ENCODE data around the gene PARP11.

Gene PARP11

DNA sequence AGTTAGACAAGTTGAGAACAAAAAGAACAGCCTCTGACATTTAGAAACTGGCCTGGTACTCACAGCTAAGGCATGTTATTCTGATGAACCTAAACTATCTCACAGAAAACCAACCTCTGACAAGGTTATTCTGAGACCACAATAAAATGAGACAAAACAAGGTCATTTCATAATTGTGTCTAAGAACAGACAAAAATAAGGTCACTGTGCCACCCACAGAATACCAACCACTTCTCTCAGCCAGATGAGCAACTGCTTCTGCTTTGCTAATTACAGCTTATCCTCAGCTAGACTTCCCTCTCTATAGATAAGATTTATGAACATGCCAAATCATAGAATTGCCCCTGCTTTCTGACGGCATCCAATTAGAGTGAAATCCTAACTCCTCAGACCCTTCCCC, 68.1 kb downstream of the PARP11 start:
- no peaks in the 10 kb centered on the region for H3K9me3 ChIP-seq (ENCODE audit: control insufficient read depth in 1 of 2, low read length in 2 of 2)
- peaks cover 0 to 5% of the 10 kb centered on the region in 2 donors for H3K36me3 ChIP-seq (ENCODE audit: control insufficient read depth in 1 of 2, insufficient read depth in 2 of 2, low read length in 2 of 2)
- no peak overlapping the region for H3K9ac ChIP-seq (ENCODE audit: low read depth in 1 of 2, low read length in 2 of 2)
- H3K27ac ChIP-seq (ENCODE audit: low read depth, low read length) = no peak overlapping the region
- H3K4me3 ChIP-seq (ENCODE audit: low read depth in 1 of 2, low read length in 2 of 2) = no peak overlapping the region
- H3K27me3 ChIP-seq (ENCODE audit: control insufficient read depth in 1 of 2, insufficient read depth in 2 of 2, low read length in 2 of 2) = no peaks in the 10 kb centered on the region
- H3K4me1 ChIP-seq (ENCODE audit: control insufficient read depth in 1 of 2, insufficient read depth in 2 of 2, low read length in 2 of 2) = no peaks in the 10 kb centered on the region

DNA sequence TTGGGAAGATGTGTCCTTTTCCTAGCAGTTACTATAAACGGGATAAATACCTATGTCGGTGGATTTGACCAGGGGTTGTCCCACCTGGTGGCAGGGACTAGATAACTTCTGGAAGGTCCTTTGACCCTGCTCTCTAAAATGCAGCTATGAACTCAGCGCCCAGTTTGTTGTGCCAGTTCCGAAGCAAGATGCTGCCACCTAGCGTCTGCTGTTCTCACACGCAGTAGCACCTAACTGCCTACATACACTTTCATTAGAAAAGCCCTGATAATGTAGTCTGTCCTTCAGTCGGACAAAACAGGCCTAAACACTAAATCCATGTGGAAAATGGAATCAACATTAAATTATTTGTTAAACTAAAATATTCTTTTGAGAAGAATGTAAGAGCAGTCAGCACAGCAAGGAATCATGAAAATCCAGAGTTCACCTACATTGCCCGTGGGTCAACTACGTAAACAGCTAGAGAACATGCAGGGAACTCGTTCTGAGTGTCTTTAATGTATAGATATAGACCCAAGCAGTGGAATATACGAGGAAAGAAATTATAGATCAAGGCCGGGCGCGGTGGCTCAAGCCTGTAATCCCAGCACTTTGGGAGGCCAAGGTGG, 69.2 kb downstream of the PARP11 start:
- Histone ChIP-seq H3K4me1 (ENCODE audit: control insufficient read depth in 1 of 2, insufficient read depth in 2 of 2, low read length in 2 of 2) (no peaks in the 10 kb centered on the region), H3K36me3 (ENCODE audit: control insufficient read depth in 1 of 2, insufficient read depth in 2 of 2, low read length in 2 of 2) (peaks cover 0 to 5% of the 10 kb centered on the region in 2 donors), H3K9me3 (ENCODE audit: control insufficient read depth in 1 of 2, low read length in 2 of 2) (no peaks in the 10 kb centered on the region), H3K9ac (ENCODE audit: low read depth in 1 of 2, low read length in 2 of 2) (no peak overlapping the region), H3K27me3 (ENCODE audit: control insufficient read depth in 1 of 2, insufficient read depth in 2 of 2, low read length in 2 of 2) (no peaks in the 10 kb centered on the region), H3K27ac (ENCODE audit: low read depth, low read length) (no peak overlapping the region), H3K4me3 (ENCODE audit: low read depth in 1 of 2, low read length in 2 of 2) (no peak overlapping the region)

DNA sequence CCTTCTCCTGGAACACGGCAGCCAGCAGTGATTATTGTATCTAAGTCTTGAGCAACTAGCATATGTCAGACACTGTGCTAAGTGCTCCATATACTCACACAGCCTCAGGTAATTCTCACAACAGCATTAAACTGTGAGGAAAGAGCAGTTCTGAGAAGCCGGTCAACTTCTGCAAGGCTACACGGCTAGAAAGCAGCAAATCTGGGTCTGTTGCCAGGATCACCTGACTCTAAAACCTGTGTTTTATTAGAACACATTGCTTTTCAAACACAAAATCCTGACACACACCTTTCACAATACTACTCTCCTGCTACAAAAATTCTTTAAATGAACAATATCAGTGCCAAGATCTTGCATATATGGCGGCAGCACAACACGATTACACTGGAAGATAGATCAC, 70.5 kb downstream of the PARP11 start:
- H3K4me1 ChIP-seq (ENCODE audit: control insufficient read depth in 1 of 2, insufficient read depth in 2 of 2, low read length in 2 of 2) = no peaks in the 10 kb centered on the region
- H3K9me3 ChIP-seq (ENCODE audit: control insufficient read depth in 1 of 2, low read length in 2 of 2) = no peaks in the 10 kb centered on the region
- no peak overlapping the region for H3K27ac ChIP-seq (ENCODE audit: low read depth, low read length)
- no peak overlapping the region for H3K9ac ChIP-seq (ENCODE audit: low read depth in 1 of 2, low read length in 2 of 2)
- H3K27me3 ChIP-seq (ENCODE audit: control insufficient read depth in 1 of 2, insufficient read depth in 2 of 2, low read length in 2 of 2) = no peaks in the 10 kb centered on the region
- peaks cover 0 to 5% of the 10 kb centered on the region in 2 donors for H3K36me3 ChIP-seq (ENCODE audit: control insufficient read depth in 1 of 2, insufficient read depth in 2 of 2, low read length in 2 of 2)
- no peak overlapping the region for H3K4me3 ChIP-seq (ENCODE audit: low read depth in 1 of 2, low read length in 2 of 2)

DNA sequence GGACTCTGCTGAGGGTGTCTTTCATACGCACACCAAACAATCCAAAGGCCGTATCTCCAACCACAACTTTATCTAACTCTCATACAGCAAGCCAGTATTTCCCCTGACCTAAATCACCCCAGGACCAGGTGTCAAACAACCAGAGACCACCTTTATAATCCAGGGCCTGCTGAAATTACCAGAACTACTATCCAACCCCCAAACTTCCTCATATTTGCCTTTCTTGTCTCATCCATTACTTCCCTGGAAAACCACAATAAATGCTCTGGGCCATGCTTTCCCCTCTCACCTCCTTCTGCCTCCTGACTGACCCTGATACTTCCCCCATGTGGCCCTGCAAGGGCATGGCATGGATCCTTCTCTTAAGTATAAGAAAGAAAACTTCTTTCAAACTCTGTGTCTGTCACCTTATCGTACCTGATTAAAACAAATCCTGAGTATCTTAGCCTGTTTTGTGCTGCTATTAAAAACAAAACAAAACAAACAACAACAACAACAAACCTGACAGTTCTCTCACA, 75.6 kb downstream of the PARP11 start:
- no peak overlapping the region for H3K27ac ChIP-seq (ENCODE audit: low read depth, low read length)
- no peaks in the 10 kb centered on the region for H3K9me3 ChIP-seq (ENCODE audit: control insufficient read depth in 1 of 2, low read length in 2 of 2)
- no peaks in the 10 kb centered on the region for H3K36me3 ChIP-seq (ENCODE audit: control insufficient read depth in 1 of 2, insufficient read depth in 2 of 2, low read length in 2 of 2)
- no peak overlapping the region for H3K9ac ChIP-seq (ENCODE audit: low read depth in 1 of 2, low read length in 2 of 2)
- no peaks in the 10 kb centered on the region for H3K4me1 ChIP-seq (ENCODE audit: control insufficient read depth in 1 of 2, insufficient read depth in 2 of 2, low read length in 2 of 2)
- no peak overlapping the region for H3K4me3 ChIP-seq (ENCODE audit: low read depth in 1 of 2, low read length in 2 of 2)
- H3K27me3 ChIP-seq (ENCODE audit: control insufficient read depth in 1 of 2, insufficient read depth in 2 of 2, low read length in 2 of 2) = no peaks in the 10 kb centered on the region

DNA sequence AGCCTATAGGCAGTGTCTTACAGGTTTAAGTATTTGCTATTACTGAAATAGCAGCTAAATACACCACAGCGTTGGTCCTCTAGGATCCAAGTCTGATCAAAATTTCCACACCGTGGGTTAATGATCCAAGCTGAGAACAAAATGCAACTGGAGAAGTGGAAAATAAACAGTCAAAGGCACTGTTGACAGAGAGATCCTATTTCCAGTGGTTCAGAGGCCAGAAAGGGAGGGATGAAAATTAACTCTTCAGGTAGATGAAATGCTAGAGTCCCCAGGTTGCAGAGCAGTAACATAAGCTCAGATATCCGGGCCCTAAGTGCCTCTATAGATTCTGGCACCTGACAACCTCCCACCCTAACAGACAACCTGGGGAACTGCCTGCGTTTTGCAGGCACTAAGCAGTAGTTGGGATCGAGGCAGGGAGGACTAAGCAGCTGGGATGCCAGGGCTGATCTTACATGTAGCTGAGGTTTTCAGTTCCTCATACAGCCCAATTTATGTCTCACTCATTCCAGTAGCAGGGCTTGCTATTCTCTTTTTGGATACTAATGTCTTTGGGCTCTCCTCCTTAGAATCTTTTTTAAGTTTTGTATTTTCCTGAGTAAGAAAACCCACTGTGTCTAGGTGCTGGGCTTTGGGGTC, 77.6 kb downstream of the PARP11 start:
- Histone ChIP-seq H3K9ac (ENCODE audit: low read depth in 1 of 2, low read length in 2 of 2) (no peak overlapping the region), H3K36me3 (ENCODE audit: control insufficient read depth in 1 of 2, insufficient read depth in 2 of 2, low read length in 2 of 2) (no peaks in the 10 kb centered on the region), H3K27me3 (ENCODE audit: control insufficient read depth in 1 of 2, insufficient read depth in 2 of 2, low read length in 2 of 2) (no peaks in the 10 kb centered on the region), H3K4me1 (ENCODE audit: control insufficient read depth in 1 of 2, insufficient read depth in 2 of 2, low read length in 2 of 2) (no peaks in the 10 kb centered on the region), H3K27ac (ENCODE audit: low read depth, low read length) (no peak overlapping the region), H3K4me3 (ENCODE audit: low read depth in 1 of 2, low read length in 2 of 2) (no peak overlapping the region), H3K9me3 (ENCODE audit: control insufficient read depth in 1 of 2, low read length in 2 of 2) (no peaks in the 10 kb centered on the region)

DNA sequence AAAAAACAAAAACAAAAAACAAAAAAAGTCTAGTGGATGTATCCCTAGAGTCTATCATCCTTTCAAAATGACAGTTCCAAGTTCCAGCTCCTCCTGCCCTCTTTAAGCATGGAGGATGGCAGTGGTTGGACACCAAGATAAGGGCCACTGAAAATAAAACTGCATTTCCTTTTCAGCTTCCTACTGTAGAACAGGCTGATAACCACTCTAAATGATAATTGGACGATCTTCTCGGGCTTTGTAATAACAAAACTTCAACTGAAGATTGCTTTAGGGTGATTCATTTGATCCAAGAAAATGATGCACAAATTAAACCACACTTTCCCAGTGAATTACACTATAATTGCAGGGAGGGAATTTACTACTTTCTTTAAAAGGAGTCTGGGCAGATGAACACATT, 78.1 kb downstream of the PARP11 start:
- no peak overlapping the region for H3K27ac ChIP-seq (ENCODE audit: low read depth, low read length)
- no peak overlapping the region for H3K9ac ChIP-seq (ENCODE audit: low read depth in 1 of 2, low read length in 2 of 2)
- no peak overlapping the region for H3K4me3 ChIP-seq (ENCODE audit: low read depth in 1 of 2, low read length in 2 of 2)
- H3K9me3 ChIP-seq (ENCODE audit: control insufficient read depth in 1 of 2, low read length in 2 of 2) = no peaks in the 10 kb centered on the region
- no peaks in the 10 kb centered on the region for H3K27me3 ChIP-seq (ENCODE audit: control insufficient read depth in 1 of 2, insufficient read depth in 2 of 2, low read length in 2 of 2)
- H3K36me3 ChIP-seq (ENCODE audit: control insufficient read depth in 1 of 2, insufficient read depth in 2 of 2, low read length in 2 of 2) = no peaks in the 10 kb centered on the region
- no peaks in the 10 kb centered on the region for H3K4me1 ChIP-seq (ENCODE audit: control insufficient read depth in 1 of 2, insufficient read depth in 2 of 2, low read length in 2 of 2)

DNA sequence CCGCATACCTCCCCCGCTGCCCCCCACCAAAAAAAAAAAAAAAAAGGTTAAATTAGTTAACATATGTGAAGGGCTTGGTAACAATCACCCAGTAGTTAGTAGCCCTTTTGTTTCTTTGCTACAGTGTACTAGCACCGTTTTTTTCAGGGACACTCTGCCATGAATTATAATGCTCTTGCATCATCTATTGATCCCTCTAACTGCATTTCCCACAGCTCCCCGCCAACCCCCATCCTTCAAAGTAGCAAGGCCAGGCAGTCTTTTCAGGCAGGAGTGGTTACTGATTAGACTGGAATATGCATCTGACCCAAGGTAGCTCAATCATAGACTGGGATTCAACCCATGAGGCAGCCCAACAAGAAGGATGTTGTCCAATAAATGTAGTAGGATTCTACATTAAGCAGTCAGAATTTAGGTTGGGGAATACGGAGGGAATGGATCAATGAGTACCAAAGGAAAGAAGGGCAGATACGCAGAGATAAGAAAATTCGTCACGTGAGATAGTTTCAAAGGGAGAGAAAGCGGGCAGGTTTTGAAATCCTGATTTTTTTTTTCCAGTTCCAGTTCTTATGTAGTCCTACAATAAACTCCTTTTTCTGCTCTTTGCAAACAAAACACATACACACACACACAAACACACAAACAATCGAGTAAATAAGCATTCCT, 80.4 kb downstream of the PARP11 start:
- H3K4me3 ChIP-seq (ENCODE audit: low read depth in 1 of 2, low read length in 2 of 2) = no peak overlapping the region
- H3K27ac ChIP-seq (ENCODE audit: low read depth, low read length) = no peak overlapping the region
- no peaks in the 10 kb centered on the region for H3K4me1 ChIP-seq (ENCODE audit: control insufficient read depth in 1 of 2, insufficient read depth in 2 of 2, low read length in 2 of 2)
- H3K27me3 ChIP-seq (ENCODE audit: control insufficient read depth in 1 of 2, insufficient read depth in 2 of 2, low read length in 2 of 2) = no peaks in the 10 kb centered on the region
- no peaks in the 10 kb centered on the region for H3K9me3 ChIP-seq (ENCODE audit: control insufficient read depth in 1 of 2, low read length in 2 of 2)
- H3K9ac ChIP-seq (ENCODE audit: low read depth in 1 of 2, low read length in 2 of 2) = no peak overlapping the region
- H3K36me3 ChIP-seq (ENCODE audit: control insufficient read depth in 1 of 2, insufficient read depth in 2 of 2, low read length in 2 of 2) = no peaks in the 10 kb centered on the region

DNA sequence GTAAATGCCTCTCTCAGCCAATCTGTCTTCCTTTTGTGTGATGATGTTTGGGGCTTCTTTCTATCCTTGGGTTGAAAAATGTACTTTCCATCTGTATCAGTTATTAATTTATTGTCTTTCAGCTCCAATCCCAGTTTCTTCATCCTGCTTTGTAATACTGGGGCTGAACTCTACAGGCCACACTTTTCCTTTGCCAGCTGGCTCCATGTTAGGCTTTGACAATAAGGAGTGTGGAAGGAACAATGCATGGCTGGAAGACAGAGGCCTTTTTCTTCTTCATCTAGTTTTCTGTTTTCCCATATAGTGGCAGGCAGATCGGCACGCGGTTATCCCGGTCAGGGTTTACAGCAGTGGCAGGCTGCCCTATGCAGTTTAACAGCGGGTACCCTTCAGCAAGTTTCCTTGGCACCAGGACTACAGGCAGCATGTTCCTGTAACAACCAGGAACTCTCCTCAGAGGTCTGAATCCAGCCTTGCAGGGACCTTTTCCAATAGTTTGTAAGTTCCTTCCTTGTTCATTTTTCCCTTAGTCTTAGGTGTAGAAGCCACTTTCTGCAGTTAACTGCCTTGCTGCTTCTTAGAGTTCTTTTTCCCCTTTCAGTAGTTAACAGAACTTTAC, 81.8 kb downstream of the PARP11 start:
- H3K4me1 ChIP-seq (ENCODE audit: control insufficient read depth in 1 of 2, insufficient read depth in 2 of 2, low read length in 2 of 2) = no peaks in the 10 kb centered on the region
- H3K9ac ChIP-seq (ENCODE audit: low read depth in 1 of 2, low read length in 2 of 2) = no peak overlapping the region
- H3K27ac ChIP-seq (ENCODE audit: low read depth, low read length) = no peak overlapping the region
- no peaks in the 10 kb centered on the region for H3K27me3 ChIP-seq (ENCODE audit: control insufficient read depth in 1 of 2, insufficient read depth in 2 of 2, low read length in 2 of 2)
- no peak overlapping the region for H3K4me3 ChIP-seq (ENCODE audit: low read depth in 1 of 2, low read length in 2 of 2)
- no peaks in the 10 kb centered on the region for H3K36me3 ChIP-seq (ENCODE audit: control insufficient read depth in 1 of 2, insufficient read depth in 2 of 2, low read length in 2 of 2)
- H3K9me3 ChIP-seq (ENCODE audit: control insufficient read depth in 1 of 2, low read length in 2 of 2) = no peaks in the 10 kb centered on the region

DNA sequence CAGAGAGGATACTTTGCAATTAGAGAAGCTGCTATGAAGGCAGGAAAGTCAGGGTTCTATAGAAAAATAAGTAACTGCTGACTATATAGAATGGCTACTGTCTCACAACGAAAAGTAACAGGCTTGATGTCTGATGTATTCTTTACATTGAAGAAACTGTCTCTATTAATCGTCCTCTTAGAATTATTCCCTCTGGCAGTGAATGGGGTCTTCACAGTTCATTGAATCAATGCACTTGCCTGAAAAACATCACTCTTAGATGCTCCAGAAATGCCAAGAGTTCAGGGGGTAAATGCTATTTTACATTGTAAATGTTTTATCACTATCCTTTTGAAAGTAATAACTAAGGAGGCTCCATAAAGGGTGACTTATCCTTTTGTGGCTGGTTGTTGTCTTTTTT, 82.6 kb downstream of the PARP11 start:
- H3K27ac ChIP-seq (ENCODE audit: low read depth, low read length) = no peak overlapping the region
- H3K4me3 ChIP-seq (ENCODE audit: low read depth in 1 of 2, low read length in 2 of 2) = no peak overlapping the region

DNA sequence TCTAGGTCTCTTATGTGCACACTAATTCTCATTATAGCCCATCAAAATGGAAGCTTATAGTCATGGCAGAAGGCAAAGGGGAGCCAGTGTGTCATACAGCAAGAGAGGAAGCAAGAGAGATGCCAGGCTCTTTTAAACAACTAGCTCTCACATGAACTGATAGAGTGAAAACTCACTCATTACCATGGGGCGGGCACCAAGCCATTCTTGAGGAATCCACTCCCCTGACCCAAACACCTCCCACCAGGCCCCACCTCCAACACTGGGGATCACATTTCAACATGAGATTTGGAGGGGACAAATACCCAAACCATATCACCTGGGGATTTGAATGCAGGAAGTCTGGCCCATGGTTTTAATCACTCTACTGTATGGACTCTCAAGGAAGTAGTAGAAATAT, 83.4 kb downstream of the PARP11 start:
- no peaks in the 10 kb centered on the region for H3K9me3 ChIP-seq (ENCODE audit: control insufficient read depth in 1 of 2, low read length in 2 of 2)
- H3K27ac ChIP-seq (ENCODE audit: low read depth, low read length) = no peak overlapping the region
- H3K4me3 ChIP-seq (ENCODE audit: low read depth in 1 of 2, low read length in 2 of 2) = no peak overlapping the region

More for the DNA sequence above, 82.6 kb downstream of the PARP11 start:
- no peaks in the 10 kb centered on the region for H3K36me3 ChIP-seq (ENCODE audit: control insufficient read depth in 1 of 2, insufficient read depth in 2 of 2, low read length in 2 of 2)
- H3K4me1 ChIP-seq (ENCODE audit: control insufficient read depth in 1 of 2, insufficient read depth in 2 of 2, low read length in 2 of 2) = no peaks in the 10 kb centered on the region
- no peak overlapping the region for H3K9ac ChIP-seq (ENCODE audit: low read depth in 1 of 2, low read length in 2 of 2)
- H3K27me3 ChIP-seq (ENCODE audit: control insufficient read depth in 1 of 2, insufficient read depth in 2 of 2, low read length in 2 of 2) = no peaks in the 10 kb centered on the region
- no peaks in the 10 kb centered on the region for H3K9me3 ChIP-seq (ENCODE audit: control insufficient read depth in 1 of 2, low read length in 2 of 2)

More for the DNA sequence above, 83.4 kb downstream of the PARP11 start:
- H3K4me1 ChIP-seq (ENCODE audit: control insufficient read depth in 1 of 2, insufficient read depth in 2 of 2, low read length in 2 of 2) = no peaks in the 10 kb centered on the region
- no peak overlapping the region for H3K9ac ChIP-seq (ENCODE audit: low read depth in 1 of 2, low read length in 2 of 2)
- H3K27me3 ChIP-seq (ENCODE audit: control insufficient read depth in 1 of 2, insufficient read depth in 2 of 2, low read length in 2 of 2) = no peaks in the 10 kb centered on the region
- H3K36me3 ChIP-seq (ENCODE audit: control insufficient read depth in 1 of 2, insufficient read depth in 2 of 2, low read length in 2 of 2) = no peaks in the 10 kb centered on the region
